ENCODE results near the gene IL1R1.
"Not testable (repeated sequence)": the region's sequence is repeated elsewhere in the genome, so short reads cannot be mapped to it uniquely, and the experiment has no call there.

IL1R1 gene, protein sequence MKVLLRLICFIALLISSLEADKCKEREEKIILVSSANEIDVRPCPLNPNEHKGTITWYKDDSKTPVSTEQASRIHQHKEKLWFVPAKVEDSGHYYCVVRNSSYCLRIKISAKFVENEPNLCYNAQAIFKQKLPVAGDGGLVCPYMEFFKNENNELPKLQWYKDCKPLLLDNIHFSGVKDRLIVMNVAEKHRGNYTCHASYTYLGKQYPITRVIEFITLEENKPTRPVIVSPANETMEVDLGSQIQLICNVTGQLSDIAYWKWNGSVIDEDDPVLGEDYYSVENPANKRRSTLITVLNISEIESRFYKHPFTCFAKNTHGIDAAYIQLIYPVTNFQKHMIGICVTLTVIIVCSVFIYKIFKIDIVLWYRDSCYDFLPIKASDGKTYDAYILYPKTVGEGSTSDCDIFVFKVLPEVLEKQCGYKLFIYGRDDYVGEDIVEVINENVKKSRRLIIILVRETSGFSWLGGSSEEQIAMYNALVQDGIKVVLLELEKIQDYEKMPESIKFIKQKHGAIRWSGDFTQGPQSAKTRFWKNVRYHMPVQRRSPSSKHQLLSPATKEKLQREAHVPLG

DNA sequence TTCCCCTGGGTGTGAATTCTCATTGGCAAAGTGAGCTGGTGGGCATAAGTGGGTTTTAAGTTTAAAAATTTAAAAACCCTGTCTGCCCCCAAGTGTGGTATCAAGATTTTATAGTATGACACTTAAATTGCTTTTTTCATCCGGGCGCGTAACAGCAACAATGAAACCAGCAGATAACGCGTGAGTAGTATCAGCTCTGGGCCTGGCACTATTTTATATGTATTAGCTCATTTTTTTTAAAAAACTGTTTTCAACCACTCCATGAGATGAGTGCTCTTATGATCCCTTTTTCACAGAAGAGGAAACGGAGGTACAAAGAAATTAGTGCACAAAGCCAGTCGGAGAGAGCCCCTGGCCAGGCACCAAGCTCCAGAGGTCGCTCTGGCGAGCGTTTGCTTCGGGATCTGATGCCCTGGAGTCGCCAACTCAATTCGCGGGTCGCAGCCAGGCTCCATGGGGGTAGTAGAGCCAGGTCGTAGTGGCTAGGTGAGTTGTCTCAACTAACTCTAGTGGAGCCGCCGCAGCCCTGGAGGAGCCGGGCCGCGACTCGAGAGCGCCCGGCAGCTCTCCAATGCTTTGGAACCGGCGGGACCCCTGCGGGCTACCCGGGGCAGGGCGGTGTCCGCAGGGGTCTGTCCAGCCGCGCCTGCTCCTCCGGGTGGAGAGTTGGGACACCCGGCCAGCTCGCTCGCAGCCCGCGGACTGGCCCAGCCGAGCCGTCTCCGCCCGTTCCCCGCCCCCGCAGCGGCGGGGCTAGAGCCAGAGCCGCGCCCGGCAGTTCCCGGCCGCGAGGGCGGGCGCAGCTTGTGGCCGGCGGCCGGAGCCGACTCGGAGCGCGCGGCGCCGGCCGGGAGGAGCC, at the start of gene IL1R1:
Gene IL1R1, plus strand, starts transcription at position 777 of the 859 bp plus-strand sequence. CDS start 14,979 bp downstream, outside the sequence.
- DNase-seq = no peak

DNA sequence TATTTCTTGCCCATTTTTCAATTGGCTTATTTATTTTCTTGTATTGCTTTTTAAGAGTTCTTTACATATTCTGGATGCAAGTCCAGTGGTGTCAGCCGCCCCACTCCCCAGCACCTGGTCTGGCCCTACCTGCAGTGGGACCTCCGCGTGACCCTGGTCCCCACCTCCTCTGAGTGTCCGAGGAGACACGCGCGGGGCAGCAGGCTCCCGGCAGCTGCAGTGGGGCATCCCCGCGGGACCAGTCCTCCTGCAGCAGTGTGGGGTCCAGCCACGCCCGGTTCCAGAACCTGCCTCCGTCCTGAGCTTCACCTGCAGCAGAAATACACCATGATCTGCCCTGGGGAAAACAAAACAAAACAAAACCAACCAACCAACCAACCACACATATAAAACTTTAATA, 48.9 kb upstream of the IL1R1 start:
- DNase-seq = no peak

DNA sequence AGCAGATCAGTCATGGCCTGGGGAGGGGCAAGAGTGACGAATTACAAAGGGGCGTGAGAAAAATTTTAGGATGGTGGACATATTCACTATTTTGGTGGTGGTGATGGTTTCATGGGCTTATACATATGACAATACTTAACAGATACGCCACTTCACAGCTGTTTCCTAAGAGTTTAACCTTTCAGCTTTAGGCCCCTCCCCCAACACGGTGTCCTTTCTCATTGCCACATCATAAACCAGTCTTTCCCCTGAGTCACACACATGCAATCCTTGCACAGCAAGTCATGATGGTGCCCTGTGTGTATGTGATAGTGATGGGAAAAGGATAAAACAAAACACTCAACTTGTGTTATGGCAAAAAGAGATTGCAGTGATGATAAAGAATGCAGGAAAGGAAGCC, 47.6 kb upstream of the IL1R1 start:
- DNase-seq = no peak

DNA sequence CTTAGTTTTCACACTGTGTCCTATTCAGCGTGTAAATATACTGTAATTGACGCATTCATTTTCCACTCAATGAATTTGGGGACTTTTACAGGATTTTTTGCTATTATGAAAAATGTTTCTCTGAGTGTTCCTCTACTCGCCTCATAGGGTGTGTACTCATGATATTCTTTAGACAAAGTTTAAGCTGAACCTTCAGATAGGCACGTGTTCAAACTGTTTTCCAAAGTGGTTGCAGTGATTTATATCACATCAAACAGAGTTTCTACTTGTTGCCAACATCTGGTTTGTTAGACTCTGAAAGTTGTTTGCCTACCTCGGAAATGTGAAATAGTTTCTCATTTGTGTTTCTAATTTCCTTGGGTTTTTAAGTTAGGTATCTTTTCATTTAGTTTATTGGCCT, 46.4 kb upstream of the IL1R1 start:
- no peak for DNase-seq

DNA sequence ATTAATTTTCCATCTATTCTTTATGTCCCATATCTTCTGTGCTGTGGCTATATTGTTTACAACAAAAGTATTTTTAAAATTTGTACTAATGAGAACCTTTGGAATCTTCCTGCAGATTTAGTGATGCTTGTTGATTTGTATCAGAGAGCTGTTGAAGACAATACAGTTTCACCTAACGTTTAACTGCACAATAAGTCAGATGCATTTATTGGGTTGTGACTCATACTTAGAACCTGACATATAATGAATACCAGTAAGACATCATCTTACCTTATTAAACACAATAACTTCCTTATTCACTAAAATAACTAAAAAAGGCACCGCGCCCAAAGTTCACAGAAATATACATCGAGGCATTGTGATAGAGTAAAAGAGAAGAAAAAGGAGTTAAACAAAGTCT, 43.8 kb upstream of the IL1R1 start:
- DNase-seq = no peak

DNA sequence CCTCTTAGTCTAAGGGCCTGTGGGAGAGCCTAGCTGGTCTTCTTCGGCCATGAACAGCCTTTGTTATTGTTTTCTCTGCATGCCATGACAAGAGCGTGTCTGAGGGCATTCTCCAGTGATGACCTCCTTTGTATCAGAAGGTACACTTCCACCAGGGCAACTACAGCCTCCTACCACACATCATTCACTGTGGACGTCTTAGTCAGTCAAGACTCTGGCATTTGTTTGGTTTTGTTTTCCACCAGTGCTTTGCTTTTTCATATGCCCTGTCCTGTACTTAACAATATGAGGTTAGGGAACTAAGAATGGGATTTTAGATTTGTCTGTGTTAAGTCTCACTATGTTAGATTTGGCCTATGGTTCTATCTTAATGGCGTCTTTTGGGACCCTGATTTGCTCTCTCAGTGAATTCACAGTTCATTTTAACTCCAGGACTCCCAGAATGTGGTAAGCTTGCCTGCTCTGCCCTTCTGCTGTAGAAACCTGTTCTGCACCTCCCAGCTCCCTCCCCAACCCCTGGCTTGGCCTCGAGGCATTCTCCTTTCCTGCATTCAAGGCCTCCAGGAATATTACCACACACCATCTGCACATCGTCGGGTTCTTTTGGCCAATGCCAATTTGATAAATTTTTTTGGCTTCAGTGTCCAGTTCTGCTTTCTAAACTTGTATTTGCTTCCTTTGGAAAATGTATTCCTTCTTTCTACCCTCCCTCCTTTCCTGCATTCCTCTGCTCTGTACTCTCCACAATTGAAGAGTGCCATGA, 42.8 kb upstream of the IL1R1 start:
- DNase-seq = no peak

DNA sequence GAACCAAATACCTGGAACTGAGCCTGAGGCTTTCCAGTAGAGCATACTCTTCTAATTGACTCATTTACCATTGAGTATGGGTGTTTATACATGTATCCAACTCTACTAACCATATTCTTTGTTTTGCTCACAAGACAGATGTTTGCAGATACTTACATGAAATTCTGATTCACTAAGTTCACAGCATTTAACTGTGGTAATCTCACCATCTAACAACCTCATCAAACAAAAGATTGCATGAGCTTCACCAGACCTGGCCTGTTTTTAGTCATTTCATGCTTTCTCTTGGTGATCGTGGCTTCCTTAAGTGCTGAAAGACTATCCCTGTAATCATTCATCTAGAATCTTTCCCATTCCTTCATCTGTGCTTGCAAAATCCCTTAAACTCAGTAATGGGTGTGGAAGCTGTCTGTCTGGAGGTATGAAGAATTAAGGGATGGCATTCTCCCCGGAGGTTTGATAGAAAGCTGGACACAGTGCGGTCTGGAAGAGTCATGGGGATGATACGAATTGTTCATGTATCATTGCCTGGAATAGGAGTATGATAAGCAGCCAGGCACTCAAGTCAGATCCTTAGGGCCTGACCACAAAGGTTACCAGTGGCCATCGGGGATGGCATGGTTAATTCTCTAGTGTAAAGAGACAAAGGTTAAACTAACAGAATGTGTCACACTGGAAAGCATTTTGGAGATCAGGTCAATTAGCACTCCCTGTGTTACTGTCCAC, 42.0 kb upstream of the IL1R1 start:
- no peak for DNase-seq

DNA sequence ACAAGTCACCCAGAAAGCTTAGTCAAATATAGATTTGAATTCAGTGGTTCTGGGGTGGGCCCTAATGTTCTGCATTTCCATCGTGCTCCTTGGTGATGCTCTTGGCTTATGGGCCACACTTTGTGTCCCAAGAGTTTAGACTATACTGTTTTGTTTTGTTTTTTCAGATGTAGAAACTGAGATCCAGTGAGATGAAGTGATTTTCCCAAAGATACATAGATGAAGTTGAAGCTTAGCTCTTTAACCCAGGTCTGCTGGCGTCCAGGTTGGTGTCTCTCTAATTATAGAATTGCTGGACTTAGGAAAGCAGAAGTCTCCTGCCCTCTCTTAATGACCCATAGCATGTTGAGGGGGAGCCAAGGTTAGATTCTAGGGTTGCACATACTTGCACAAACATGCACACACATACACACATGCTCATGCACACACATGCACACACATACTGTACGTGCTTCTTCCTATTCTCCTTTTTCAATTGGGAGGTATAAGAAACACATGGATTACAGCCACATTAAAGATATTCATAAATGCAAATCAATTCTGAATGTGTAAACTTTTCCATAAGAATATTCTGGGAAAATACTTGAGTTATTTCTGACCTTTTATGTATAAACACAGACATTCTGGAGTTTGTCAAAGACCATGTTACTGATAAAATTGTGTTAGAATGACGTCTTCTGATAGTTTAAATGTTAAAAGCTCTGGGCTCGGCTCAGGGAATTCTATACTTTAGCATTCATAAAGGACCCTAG, 41.3 kb upstream of the IL1R1 start:
- DNase-seq = no peak

DNA sequence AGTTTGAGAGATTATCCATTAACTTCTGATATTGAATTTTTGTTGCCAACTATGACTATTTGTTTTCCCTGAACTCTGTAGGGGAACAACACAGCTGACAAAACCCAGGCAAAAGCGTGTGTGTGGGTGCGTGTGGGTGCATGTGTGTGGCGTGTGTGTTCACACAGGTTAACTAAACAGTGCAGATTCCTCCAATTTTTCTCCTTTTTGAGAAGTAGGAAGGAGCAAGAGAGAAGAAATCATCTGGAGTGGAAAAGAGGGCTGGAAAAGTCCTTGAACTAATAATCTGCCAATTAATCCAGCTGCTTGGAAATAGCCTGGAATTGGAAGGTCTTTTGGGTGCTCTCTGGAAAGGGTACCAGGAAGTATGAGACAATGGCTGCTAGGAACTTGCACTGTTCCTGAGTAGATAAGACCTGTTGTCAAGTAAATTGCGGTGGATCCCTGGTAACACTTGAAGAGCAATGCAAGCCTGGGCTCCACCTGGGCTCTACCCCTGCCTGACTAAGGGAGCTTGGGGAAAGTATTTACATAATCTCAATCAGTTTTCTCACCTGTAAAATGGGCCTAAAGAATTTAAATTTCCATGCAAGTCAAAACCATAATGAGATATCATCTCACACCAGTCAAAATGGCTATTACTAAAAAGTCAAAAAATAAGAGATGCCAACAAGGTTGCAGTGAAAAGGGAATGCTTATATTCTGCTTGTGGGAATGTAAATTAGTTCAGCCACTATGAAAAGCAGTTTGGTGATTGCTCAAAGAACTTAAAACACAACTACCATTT, 40.5 kb upstream of the IL1R1 start:
- DNase-seq = no peak

DNA sequence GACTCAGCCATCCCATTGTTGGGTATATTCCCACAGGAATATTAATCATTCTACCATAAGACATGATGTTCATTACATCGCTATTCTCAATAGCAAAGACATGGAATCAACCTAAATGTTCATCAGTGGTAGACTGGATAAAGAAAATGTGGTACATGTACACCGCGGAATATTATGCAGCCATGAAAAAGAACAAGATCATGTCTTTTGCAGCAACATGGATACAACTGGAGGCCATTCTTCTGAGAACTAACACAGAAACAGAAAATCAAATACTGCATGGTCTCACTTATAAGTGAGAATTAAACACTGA, 40.0 kb upstream of the IL1R1 start:
- not testable (repeated sequence) for DNase-seq

DNA sequence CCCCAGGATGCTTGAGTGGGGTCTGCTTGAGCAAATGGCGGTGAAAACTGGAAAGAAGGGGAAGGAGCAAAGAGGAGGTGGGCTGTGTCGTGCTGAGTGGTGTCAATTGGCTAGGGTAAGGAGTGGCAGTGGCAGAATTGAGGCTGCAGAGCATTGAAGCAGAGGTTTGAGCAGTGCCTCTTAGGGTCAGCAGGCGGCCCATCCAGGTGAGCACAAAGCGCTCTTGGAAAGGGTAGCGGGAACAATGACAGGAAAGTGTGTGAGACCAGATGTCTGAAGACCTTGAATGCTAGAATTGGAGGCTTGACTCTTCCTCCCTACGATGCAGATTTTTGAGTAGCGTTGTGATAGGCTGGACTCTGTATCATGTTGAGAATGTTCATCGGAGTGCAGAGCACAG, 39.3 kb upstream of the IL1R1 start:
- DNase-seq = no peak

DNA sequence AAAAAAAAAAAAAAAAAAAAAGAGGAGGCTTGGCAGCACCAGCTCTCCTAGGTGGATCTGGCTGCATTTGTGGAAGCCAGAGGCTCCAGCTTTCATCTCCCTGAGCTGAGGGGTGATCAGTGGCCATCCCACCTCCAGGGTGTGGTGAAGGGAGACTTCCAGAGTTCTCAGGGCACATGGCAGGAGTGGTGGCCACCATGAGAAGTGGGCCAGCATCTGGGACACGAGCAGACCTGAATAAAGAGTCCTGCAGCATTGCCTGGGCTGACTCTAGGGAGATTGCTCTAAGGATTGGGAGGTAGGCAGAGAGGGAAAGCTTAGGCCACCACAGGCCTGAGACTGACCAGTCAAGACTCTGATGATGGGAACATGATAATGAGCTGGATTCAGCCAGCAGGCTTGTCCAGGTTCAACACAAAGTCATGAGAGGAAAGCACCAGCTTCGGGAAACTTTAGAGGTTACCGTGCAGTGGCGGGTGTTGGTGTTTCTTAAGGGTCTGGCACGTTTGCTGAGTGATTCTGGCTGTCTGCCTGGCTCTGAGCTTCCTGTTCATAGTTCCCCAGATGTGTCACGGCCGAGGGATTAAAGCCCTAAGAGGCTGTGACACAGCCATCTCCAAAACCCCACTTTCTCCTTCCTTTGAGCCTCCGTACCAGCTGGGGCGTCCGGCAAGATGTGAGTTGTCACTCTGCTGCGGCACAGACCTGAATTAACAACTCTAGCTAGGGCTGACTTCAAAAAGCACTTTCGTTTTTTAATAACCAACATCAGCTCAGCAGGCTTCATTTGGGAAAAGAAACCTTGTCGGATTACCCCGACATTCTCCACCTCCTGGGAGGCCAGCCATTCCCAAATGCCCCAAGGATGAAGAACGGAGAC, 38.3 kb upstream of the IL1R1 start:
- DNase-seq = no peak

DNA sequence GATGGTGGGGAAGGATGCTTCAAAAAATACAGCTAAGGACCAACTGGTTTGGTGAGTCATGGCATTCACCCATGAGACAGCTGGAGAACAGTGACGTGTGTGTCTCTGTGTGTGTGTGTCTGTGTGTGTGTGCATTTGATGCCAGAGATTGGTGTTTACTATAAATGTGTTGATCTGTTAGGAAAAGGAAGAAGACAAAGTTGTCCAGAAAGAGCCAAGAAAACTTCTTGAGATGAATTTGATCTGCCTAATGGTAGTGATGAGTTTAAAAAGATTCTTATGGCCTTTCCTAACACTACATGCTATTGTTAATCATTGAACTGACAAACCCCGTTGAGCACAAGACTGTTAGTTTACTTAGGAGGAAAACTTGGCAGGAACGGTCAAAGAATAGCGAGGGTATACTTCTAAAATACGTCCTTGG, 36.4 kb upstream of the IL1R1 start:
- DNase-seq = no peak

DNA sequence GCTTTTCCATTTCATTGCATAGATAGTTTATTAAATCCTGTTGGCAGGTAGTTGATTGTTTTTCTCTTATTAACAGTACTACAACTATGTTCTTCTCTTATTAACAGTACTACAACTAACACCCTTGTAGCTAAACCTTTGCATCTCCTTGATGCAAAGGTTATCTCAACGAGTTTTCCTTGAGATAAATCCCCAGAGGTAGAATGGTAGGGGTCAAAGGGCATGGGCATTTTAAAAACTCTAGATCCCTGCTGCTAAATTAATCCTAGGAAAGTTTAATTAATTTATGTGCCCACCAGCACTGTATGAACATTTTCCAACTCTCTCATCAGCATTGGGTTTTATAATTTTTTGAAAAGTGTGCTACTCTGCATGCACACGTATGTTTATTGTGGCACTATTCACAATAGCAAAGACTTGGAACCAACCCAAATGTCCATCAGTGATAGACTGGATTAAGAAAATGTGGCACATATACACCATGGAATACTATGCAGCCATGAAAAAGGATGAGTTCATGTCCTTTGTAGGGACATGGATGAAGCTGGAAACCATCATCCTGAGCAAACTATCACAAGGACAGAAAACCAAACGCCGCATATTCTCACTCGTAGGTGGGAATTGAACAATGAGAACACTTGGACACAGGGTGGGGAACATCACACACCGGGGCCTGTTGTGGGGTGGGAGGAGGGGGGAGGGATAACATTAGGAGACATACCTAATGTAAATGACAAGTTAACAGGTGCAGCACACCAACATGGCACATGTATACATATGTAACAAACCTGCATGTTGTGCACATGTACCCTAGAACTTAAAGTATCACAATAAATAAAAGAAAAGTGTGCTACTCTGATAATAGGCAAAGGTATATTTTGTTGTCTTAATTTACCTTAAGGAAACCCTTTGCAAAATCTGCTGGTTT, 35.5 kb upstream of the IL1R1 start:
- DNase-seq = not testable (repeated sequence)

DNA sequence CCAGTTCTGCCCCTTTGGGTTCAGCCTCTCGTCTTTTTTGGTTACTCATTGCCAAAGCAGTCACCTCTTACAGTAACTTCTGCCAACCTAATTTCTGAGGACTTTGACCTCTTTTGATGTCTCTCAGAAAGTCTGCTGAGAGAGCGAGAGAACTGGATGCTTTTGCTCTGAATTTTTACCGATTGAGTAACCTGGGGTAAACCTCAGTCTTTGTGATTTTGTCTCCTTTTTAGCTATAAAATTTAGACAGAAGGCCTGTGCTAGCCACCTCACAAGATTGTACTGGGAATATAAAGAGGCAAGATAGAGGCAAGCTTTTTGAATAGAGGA, 34.8 kb upstream of the IL1R1 start:
- no peak for DNase-seq

DNA sequence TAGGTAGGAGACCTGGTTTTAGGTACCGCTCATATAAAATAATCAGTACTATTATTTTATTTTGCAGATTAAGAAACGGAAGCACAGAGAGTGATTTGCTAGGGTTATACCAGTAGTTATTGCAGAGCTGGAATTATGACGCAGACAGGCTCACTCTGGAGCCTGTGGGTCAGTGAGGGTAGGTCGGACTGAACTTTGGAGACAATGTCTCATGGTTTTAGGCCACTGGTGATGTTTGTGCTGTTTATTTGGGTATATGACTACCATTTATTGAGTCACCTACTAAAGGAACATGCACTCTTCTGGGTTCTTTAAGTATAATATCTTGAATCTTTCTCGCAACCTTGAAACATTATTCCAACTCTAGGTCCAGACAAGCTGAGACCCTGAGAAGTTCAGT, 33.5 kb upstream of the IL1R1 start:
- DNase-seq = no peak

DNA sequence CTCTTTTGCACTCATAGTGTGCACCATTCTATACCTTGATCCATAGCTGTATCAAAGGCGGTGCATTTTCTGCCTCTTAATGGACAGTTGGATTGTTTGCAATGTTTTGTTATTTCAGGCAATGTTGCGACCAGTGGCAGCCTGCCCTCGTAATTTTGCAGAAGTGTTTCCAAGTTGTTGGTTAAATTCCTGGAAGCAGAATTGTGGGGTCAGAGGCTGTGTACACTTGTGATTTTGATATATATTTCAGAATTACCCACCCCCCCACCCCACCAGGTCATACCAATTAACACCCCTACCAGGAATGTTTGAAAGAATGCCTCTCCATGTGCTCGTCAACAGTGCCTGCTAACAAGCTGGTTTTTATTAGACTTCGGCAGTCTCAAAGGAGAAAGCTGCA, 32.4 kb upstream of the IL1R1 start:
- no peak for DNase-seq

DNA sequence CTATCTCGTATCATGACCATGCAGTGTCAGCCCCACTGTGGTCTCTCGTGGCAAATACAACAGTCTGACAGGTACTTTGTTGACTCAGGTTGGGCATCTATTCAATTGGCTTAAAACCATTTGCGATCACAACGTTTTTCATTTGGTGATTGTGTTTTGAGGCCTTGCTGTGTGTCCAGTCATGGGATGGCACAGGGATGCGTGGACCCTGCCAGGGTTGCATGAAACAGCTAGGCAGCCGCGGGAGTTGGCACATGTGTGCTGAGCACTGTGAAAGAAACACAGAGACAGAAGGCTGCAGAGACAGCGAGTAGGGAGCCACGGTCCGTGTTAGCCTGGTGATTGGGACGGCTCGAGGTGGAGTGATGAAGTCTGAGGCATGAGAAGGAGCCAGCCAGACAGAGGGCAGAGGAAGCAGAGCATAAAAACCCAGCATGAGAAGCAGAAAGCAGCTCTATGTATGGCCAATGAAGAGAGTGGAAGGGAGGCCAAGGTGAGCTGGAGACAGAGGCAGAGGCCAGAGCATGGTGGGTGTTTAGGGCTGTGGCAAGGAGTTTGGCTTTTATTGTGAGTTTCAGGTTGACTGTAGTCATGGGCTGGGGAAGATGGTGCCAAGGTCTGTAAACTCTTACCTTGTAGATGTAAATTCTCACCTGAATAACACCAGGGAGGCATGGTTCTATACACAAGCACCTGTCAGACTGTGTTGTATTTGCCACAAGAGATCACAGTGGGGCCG, 31.8 kb upstream of the IL1R1 start:
- DNase-seq = no peak
